Neural progenitor cell (in vitro differentiated cells): ENCODE data around the gene ATP13A5.

Experiments used
- EZH2 ChIP-seq: fragments of 200-600 bp; sonication (generic); IDR thresholded peaks from 2 replicates; pipeline ENCODE4 v1.6.1; 2017; ENCODE audit warnings: antibody characterized with exemption, mild to moderate bottlenecking, moderate library complexity
- TF ChIP-seq, protein P1 (sequence below): fragments of 200-600 bp; sonication (generic); IDR thresholded peaks from 2 replicates; pipeline ENCODE4 v1.5.1; 2017; ENCODE audit warnings: antibody characterized with exemption, mild to moderate bottlenecking

DNA sequence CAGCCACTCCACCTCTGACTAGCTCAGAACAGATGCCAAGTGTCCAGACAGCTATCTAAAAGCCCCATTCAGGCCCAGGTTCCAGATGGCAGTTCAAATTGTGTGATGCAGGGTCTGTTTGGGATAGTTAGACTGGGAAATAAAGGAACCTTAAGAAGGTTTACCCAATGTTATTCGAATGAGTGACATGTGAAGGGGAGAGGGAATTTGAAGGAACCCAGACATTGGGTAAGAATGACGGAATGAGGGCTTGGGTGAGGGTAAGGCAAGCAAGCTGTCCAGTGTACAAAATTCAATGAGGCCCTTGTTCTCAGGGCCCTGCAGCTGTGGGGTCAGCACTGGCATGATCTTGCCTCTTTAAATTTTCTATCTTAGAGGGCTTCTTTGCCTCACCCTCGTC lies 34.1 kb downstream of the ATP13A5 start:
- TF ChIP-seq, protein P1, sequence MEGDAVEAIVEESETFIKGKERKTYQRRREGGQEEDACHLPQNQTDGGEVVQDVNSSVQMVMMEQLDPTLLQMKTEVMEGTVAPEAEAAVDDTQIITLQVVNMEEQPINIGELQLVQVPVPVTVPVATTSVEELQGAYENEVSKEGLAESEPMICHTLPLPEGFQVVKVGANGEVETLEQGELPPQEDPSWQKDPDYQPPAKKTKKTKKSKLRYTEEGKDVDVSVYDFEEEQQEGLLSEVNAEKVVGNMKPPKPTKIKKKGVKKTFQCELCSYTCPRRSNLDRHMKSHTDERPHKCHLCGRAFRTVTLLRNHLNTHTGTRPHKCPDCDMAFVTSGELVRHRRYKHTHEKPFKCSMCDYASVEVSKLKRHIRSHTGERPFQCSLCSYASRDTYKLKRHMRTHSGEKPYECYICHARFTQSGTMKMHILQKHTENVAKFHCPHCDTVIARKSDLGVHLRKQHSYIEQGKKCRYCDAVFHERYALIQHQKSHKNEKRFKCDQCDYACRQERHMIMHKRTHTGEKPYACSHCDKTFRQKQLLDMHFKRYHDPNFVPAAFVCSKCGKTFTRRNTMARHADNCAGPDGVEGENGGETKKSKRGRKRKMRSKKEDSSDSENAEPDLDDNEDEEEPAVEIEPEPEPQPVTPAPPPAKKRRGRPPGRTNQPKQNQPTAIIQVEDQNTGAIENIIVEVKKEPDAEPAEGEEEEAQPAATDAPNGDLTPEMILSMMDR = no peak
- TF ChIP-seq EZH2 = no peak
